ENCODE measurements around the gene ZNF138. TPM values are rescaled to one million over a fixed set of nuclear protein-coding genes. Genes with fewer than 3 reads are reported as not detected.

The ZNF138 gene
- total RNA-seq, 1 donor from 2014 or later = 5.1 TPM

DNA sequence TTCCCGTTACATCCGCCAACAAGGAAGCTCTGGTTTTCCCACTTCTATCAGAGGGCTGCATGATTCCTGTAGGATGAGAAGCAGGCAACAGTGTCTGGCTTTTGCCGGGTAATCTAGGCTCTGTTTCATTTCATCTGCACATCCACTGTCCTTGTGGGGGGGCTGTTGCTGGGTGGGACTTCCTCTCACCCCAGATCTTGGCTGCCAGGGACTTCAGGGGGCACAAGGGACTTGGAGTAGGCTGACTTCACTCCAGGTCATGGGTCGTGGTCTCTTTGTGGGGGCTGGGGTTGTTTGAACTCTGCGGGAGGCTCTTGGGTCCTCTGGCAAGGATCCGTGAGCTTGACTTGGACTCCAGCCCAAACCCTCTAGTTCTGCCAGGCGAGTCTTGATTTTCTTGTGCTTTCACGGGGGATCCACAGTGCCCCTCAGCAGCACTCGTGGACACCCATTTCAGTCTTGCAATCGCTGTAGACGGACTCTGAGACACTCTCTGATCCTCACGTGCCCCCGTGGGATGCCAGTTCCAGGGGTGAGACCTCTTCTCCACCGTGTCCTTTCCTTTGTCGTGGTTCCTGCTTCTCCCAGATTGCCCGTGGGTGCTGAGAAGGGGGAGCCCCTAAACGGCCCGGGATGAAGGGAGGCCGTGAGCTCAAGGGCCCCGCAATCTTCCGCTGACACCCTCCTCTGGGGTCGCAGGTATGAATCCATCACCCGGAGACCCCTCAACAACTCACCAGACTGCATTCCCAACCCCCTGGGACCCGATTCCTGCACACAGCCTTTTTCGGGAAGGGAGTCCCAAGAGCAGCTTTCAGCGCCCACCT is 87.4 kb downstream of the ZNF138 start:
- intact Hi-C loops (cut with micrococcal nuclease) = no loop called here
- H3K4me3 ChIP-seq = peak overlapping the region; percentile 71

DNA sequence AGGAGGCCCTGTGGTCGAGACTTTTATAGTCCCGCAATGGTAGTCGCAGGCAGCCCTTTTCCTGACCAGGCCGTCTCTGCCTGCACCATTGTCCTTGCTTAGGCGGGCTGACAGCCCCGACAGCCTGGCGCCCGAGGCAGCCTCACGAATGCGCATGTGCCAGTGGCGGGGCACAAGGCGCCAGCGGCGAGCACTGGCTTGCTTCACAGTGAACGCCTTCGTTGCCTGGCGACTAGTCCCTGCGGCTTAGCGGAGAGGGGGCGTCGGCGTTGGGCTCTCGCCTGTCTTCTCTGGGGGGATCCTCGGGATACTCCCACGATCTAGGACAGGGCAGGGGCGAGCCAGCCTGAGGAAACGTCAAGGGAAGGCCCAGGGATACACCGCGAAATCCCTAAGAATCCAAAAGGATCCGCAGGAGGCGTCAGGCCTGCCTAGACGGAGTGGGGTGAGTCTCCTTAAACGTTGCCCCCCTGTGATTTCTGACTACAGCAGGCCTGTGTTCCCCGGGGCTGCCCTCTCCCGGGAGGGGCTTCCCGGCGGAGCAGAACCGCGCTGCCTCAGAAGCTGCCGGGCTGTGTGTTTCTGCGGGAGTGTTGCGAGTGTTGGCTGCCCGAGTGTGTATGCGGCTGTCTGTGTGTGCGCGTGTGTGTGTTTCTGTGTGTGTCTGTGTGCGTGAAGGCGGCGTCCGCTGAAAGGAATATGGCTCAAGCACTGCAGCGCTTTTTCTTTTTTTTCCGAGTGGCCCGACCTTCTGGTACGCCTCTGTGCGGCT is 88.3 kb downstream of the ZNF138 start:
- H3K4me3 ChIP-seq = peak overlapping the region; percentile 71
- H3K27ac ChIP-seq (replicated peaks) = peak overlapping the region; percentile 23
- peak; percentile 73 for DNase-seq
- H3K36me3 ChIP-seq = no peaks in the 10 kb centered on the region
- peaks cover 21% of the 10 kb centered on the region for H3K27me3 ChIP-seq (ENCODE audit: low read depth)
- intact Hi-C loops (cut with micrococcal nuclease) = no loop called here
- H3K4me1 ChIP-seq = peaks cover 18% of the 10 kb centered on the region
- H3K9me3 ChIP-seq (replicated peaks) = peaks cover 4% of the 10 kb centered on the region
- TF ChIP-seq, protein P1, sequence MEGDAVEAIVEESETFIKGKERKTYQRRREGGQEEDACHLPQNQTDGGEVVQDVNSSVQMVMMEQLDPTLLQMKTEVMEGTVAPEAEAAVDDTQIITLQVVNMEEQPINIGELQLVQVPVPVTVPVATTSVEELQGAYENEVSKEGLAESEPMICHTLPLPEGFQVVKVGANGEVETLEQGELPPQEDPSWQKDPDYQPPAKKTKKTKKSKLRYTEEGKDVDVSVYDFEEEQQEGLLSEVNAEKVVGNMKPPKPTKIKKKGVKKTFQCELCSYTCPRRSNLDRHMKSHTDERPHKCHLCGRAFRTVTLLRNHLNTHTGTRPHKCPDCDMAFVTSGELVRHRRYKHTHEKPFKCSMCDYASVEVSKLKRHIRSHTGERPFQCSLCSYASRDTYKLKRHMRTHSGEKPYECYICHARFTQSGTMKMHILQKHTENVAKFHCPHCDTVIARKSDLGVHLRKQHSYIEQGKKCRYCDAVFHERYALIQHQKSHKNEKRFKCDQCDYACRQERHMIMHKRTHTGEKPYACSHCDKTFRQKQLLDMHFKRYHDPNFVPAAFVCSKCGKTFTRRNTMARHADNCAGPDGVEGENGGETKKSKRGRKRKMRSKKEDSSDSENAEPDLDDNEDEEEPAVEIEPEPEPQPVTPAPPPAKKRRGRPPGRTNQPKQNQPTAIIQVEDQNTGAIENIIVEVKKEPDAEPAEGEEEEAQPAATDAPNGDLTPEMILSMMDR (IDR thresholded peaks at IDR 0.05; ENCODE audit: borderline replicate concordance) = no peak

More for the DNA sequence above, 87.4 kb downstream of the ZNF138 start:
- peaks cover 4% of the 10 kb centered on the region for H3K9me3 ChIP-seq (replicated peaks)
- H3K4me1 ChIP-seq = peaks cover 26% of the 10 kb centered on the region
- TF ChIP-seq, protein P1 (IDR thresholded peaks at IDR 0.05; ENCODE audit: borderline replicate concordance) = no peak
- H3K27ac ChIP-seq (replicated peaks) = peak overlapping the region; percentile 23
- peaks cover 22% of the 10 kb centered on the region for H3K27me3 ChIP-seq (ENCODE audit: low read depth)
- no peaks in the 10 kb centered on the region for H3K36me3 ChIP-seq
- DNase-seq = no peak

Other genes with a start within 250 kb of the ZNF138 start
- 21.6 TPM for gene ZNF680, start 231.4 kb upstream of the ZNF138 start, total RNA-seq
- gene ZNF107, start 128.3 kb upstream of the ZNF138 start, total RNA-seq = 1.4 TPM
- gene ZNF273, start 108.8 kb downstream of the ZNF138 start, total RNA-seq = 1.1 TPM
- 3.2 TPM for gene ZNF117, start 196.6 kb downstream of the ZNF138 start, total RNA-seq
- 6.8 TPM for gene ERV3-1, start 212.3 kb downstream of the ZNF138 start, total RNA-seq

Measured in left ventricle myocardium inferior (tissue), 1 donor.